HUES64 (cell line): ENCODE measurements around the gene BRIX1.

ENCODE experiments used
- H3K27ac ChIP-seq: 2 replicates; pipeline ENCODE4 v1.7.0; 2013; ENCODE audit warnings: low read depth, low read length, inconsistent platforms
- H3K27me3 ChIP-seq: 2 replicates; pipeline ENCODE4 v1.6.1; 2013; ENCODE audit warnings: mild to moderate bottlenecking, low read length; ENCODE audit not compliant: insufficient read depth
- H3K36me3 ChIP-seq: 2 replicates; pipeline ENCODE4 v1.6.1; 2013; ENCODE audit warnings: mild to moderate bottlenecking, low read length; ENCODE audit not compliant: insufficient read depth
- H3K4me1 ChIP-seq: 2 replicates; pipeline ENCODE4 v1.6.1; 2013; ENCODE audit warnings: mild to moderate bottlenecking, low read length, moderate library complexity; ENCODE audit not compliant: insufficient read depth
- H3K4me3 ChIP-seq: 2 replicates; pipeline ENCODE4 v1.5.1; 2013; ENCODE audit warnings: mild to moderate bottlenecking, low read length, moderate library complexity
- H3K9ac ChIP-seq: 2 replicates; pipeline ENCODE4 v1.6.1; 2013; ENCODE audit warnings: mild to moderate bottlenecking, low read depth, low read length
- H3K9me3 ChIP-seq: 2 replicates; pipeline ENCODE4 v1.6.1; 2013; ENCODE audit warnings: low read depth, low read length; ENCODE audit not compliant: insufficient read depth
- WGBS: fragments of 150-250, 120-280 bp; methylation state at CpG from one replicate; pipeline ENCODE4 v1.1.7; 2013; ENCODE audit warnings: missing lambda C conversion rate; 5-methylcytosine and 5-hydroxymethylcytosine counted together

Gene BRIX1

DNA sequence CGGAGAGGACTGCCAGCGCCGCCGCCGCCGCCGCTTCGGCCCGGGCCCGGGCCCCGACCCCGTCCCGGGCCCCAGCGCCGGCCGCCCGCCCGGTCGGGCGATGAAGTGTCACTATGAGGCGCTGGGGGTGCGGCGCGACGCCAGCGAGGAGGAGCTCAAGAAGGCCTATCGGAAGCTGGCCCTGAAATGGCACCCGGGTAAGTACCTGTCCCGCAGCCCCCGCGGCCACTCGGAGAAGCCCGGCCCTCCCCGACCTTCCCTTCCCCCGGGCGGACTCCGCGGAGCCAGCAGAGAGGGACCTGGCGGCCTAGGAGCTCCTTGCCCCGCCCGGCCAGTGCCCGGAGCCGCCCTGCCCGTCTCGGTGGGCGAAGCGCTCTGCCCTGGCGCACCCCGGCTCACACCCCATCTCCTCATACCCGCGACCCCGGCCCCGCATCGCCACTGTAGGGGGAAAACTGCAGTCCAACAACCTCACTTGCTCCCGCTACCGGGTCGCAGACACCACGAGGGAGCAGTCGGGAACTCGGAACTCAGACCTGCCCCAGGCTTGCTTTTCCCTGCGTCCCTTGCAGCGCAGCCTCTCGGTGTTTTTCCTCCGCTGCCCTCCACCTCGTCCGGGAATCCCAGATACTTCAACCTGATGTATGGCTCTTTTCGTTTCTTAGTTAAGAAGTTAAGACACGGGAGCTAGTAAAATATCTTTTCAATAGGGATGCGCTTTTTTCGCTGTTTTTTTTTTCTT lies 14.4 kb downstream of the BRIX1 start:
- Histone ChIP-seq H3K4me1 (peaks cover 13% of the 10 kb centered on the region), H3K27ac (peak overlapping the region; percentile 80), H3K9ac (peak overlapping the region; percentile 84), H3K9me3 (no peaks in the 10 kb centered on the region), H3K36me3 (peaks cover 44% of the 10 kb centered on the region), H3K27me3 (no peaks in the 10 kb centered on the region), H3K4me3 (peak overlapping the region; percentile 86)
- WGBS = under 1% methylated on average over 70 of the region's 70 CpGs

DNA sequence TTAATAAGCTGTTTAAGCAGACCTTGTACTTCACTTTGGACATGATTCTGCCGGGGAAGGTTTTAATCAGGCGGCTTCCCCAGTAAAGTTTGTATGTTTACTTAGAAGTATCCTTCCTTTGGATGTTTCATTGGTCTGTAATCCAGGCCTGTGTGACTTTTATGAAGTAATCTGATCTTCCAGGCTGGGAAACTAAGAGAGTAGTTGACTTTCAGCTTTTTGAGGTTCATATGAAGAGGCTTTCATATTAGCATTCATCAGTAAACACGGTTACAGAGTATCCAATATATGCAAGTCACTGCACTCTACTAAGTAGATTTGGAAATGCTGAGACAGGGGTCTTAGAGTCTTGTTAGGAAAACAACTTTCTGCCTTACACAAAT lies 14.9 kb downstream of the BRIX1 start:
- Histone ChIP-seq H3K9ac (peak overlapping the region; percentile 84), H3K27me3 (no peaks in the 10 kb centered on the region), H3K9me3 (no peaks in the 10 kb centered on the region), H3K36me3 (peaks cover 44% of the 10 kb centered on the region), H3K4me3 (peak overlapping the region; percentile 86), H3K27ac (peak overlapping the region; percentile 80; the same call in 1 of the 2 replicates), H3K4me1 (peaks cover 13% of the 10 kb centered on the region)
- 4% methylated on average over 2 of the region's 3 CpGs for WGBS

- Histone ChIP-seq H3K9me3 (no peaks in the 10 kb centered on the region), H3K27me3 (no peaks in the 10 kb centered on the region), H3K4me1 (peaks cover 13% of the 10 kb centered on the region), H3K4me3 (peak overlapping the region; percentile 86), H3K27ac (no peak overlapping the region), H3K9ac (peak overlapping the region; percentile 84), H3K36me3 (peaks cover 44% of the 10 kb centered on the region)
- WGBS = 81% methylated on average over 4 of the region's 4 CpGs
Measured at GRCh38 chr5:34930870-34931269, 15.4 kb downstream of the BRIX1 start.

DNA sequence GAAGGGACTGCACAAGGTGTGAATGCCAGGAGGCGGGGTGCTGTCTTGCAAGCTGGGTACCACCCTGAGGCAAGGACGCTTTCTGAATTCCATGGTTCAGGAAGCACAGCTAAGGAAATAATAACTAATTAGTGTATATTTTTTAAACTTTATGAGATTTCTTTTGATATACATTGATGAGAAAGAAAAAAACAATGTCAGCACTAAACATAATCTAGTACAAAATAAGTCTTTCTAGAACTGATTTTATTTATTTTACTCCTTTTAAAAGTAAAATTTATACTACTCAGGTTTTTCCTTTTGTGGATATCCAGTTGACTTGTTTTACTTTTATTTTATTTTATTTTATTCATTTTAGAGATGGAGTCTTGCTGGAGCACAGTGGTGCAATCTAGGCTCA lies 17.4 kb downstream of the BRIX1 start:
- H3K36me3 ChIP-seq = peaks cover 47% of the 10 kb centered on the region
- H3K4me1 ChIP-seq = peaks cover 13% of the 10 kb centered on the region
- no peak overlapping the region for H3K27ac ChIP-seq
- no peak overlapping the region for H3K4me3 ChIP-seq
- H3K9me3 ChIP-seq = no peaks in the 10 kb centered on the region
- H3K9ac ChIP-seq = no peak overlapping the region
- 90% methylated on average over 2 of the region's 2 CpGs for WGBS
- no peaks in the 10 kb centered on the region for H3K27me3 ChIP-seq

DNA sequence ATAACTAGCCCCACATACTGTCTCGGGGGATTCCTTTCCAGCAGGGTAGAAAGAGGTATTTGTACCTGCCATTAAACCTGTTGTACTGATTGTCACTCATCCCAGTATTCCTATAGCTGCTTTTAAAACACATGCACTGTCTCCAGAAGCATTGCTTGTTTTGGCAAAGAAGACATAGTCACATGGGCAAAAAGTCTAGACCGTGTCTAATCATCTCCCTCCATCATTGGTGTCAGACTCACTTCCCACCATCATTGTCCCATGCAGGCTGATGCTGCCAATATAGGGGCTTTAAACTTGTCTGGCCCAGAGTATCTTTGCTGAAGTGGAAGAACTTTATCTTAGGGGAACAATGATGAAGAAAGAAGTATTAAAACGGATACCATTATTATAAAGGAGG lies 26.4 kb downstream of the BRIX1 start:
- no peak overlapping the region for H3K9ac ChIP-seq
- no peaks in the 10 kb centered on the region for H3K4me1 ChIP-seq
- no peak overlapping the region for H3K4me3 ChIP-seq
- H3K27ac ChIP-seq = no peak overlapping the region
- H3K27me3 ChIP-seq = no peaks in the 10 kb centered on the region
- 94% methylated on average over 3 of the region's 3 CpGs for WGBS
- no peaks in the 10 kb centered on the region for H3K9me3 ChIP-seq
- H3K36me3 ChIP-seq = peaks cover 95% of the 10 kb centered on the region

GRCh38 chr5:34944044-34944443 lies 28.5 kb downstream of the BRIX1 start:
- H3K4me3 ChIP-seq = no peak overlapping the region
- H3K9me3 ChIP-seq = no peaks in the 10 kb centered on the region
- peaks cover 92% of the 10 kb centered on the region for H3K36me3 ChIP-seq
- H3K4me1 ChIP-seq = no peaks in the 10 kb centered on the region
- WGBS = 91% methylated on average over 2 of the region's 2 CpGs
- no peak overlapping the region for H3K27ac ChIP-seq
- no peak overlapping the region for H3K9ac ChIP-seq
- no peaks in the 10 kb centered on the region for H3K27me3 ChIP-seq

- 94% methylated on average over 9 of the region's 11 CpGs for WGBS
- H3K36me3 ChIP-seq = peaks cover 95% of the 10 kb centered on the region
- H3K4me1 ChIP-seq = no peaks in the 10 kb centered on the region
- H3K9me3 ChIP-seq = no peaks in the 10 kb centered on the region
- H3K27ac ChIP-seq = no peak overlapping the region
- H3K9ac ChIP-seq = no peak overlapping the region
- H3K27me3 ChIP-seq = no peaks in the 10 kb centered on the region
- H3K4me3 ChIP-seq = no peak overlapping the region
Measured at GRCh38 chr5:34944460-34945047, 29.0 kb downstream of the BRIX1 start.

DNA sequence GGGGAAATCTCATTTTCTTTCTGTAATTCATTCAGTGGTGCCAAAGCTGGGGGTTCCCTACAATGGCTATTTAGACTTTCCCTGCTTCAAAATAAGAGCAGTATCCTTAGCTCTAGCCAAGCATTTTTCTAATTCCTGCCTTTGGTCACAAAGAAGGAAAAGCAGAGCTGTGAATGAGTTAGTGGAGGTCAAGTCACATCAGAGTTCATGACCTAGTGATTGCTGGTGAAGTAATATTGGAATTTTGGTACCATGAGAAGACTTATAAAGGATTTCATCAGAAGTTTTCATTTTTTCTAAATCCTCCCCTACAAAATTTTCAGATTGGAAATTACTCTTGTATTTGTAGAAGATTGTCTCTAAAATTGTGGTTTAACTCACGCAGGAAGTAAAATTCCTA lies 41.8 kb downstream of the BRIX1 start:
- 71% methylated on average over 1 of the region's 1 CpG for WGBS
- H3K27ac ChIP-seq = no peak overlapping the region
- no peak overlapping the region for H3K9ac ChIP-seq
- no peaks in the 10 kb centered on the region for H3K9me3 ChIP-seq
- H3K27me3 ChIP-seq = no peaks in the 10 kb centered on the region
- H3K36me3 ChIP-seq = peaks cover 25% of the 10 kb centered on the region
- no peak overlapping the region for H3K4me3 ChIP-seq
- H3K4me1 ChIP-seq = no peaks in the 10 kb centered on the region

DNA sequence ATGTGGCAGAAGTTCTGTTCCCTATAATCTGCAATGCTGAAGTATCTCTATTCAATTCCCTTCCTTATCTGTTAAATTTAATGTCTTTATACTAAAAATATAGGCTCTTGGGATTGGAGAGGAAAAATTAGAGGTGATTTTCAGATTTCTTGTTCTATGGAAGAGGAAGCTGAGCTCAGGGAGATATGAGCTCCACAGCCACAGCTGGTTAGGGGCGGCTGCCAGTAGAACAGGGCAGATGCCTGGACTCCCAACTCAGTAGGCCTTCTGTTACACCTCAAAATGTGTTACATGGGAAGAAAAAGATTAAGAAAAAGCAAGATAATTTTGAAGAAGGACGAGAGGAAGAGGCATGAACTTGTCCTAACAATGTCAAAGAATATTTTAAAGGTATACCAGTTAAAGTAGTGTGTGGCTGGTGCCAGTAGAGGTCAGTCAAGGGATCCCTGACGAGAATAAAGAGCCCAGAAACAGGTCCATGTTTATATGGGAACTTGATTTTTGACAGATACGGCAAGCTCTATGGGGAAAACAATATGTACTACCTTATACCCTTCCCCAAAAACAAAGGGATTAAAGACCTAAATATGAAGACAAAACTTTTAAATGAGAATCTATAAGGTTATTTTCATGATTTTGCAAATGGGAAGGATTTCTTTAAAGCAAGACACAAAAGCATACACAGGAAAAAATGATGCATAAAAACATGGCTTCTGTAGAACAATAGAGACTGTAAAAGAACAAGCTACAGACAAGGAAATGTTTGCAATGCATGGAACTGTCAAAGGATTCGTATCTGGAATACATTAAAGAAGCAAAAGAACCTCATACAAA lies 42.6 kb downstream of the BRIX1 start:
- no peaks in the 10 kb centered on the region for H3K27me3 ChIP-seq
- WGBS = 64% methylated on average over 4 of the region's 5 CpGs
- H3K4me3 ChIP-seq = no peak overlapping the region
- H3K9ac ChIP-seq = no peak overlapping the region
- H3K9me3 ChIP-seq = no peaks in the 10 kb centered on the region
- peaks cover 21% of the 10 kb centered on the region for H3K36me3 ChIP-seq
- H3K4me1 ChIP-seq = no peaks in the 10 kb centered on the region
- H3K27ac ChIP-seq = no peak overlapping the region

GRCh38 chr5:34959323-34959722 lies 43.8 kb downstream of the BRIX1 start:
- Histone ChIP-seq H3K27ac (no peak overlapping the region), H3K9me3 (no peaks in the 10 kb centered on the region), H3K4me1 (no peaks in the 10 kb centered on the region), H3K9ac (no peak overlapping the region), H3K4me3 (no peak overlapping the region), H3K27me3 (no peaks in the 10 kb centered on the region), H3K36me3 (peaks cover 11% of the 10 kb centered on the region)
- WGBS = 93% methylated on average over 1 of the region's 1 CpG

DNA sequence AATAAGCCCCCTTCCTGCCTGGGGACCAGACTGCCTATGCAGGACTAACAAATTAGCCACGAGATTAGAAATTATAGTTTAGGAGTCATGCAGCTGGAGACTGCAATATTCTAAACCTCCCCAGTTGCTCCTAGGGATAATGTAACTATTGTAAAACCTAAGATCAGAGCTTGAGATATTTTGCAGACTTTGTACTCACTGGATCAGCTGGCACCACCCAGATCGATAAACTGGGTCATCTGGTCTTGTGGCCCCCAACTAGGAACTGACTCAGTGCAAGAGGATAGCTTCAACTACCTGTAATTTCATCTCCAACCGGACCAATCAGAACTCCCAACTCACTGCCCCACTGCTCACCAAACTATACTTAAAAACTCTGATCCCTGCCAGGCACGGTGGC lies 52.0 kb downstream of the BRIX1 start:
- Histone ChIP-seq H3K9me3 (0 out of 2 replicates have a peak, but pooled peaks cover 9% of the 10 kb centered on the region), H3K4me3 (no peak overlapping the region), H3K36me3 (no peaks in the 10 kb centered on the region; the same call in 1 of the 2 replicates), H3K27me3 (no peaks in the 10 kb centered on the region), H3K27ac (no peak overlapping the region), H3K4me1 (no peaks in the 10 kb centered on the region), H3K9ac (no peak overlapping the region)
- 98% methylated on average over 4 of the region's 4 CpGs for WGBS
